K562 (cell line): ENCODE results near the gene UBE2V1. TPM values are rescaled to one million over a fixed set of nuclear protein-coding genes. Genes with fewer than 3 reads are reported as not detected.

Experiments
- ATAC-seq: fragments of 200-7000 bp; cut with Tn5 transposase; 3 replicates; pipeline ENCODE4 v1.9.1; 2020; ENCODE audit warnings: moderate library complexity
- BruUV-seq: library from RNA; stranded (reverse); fragments of 400-500 nt; replicated peaks from 2 replicates; lab custom pipeline; 2021; lab: Mats Ljungman, UMichigan
- CTCF ChIA-PET: fragments of 300-600 bp; formaldehyde crosslinking; extraction: SDS; loops from one replicate; lab custom pipeline; 2021; ENCODE audit warnings: low intra/inter-chr PET ratio; lab: Yijun Ruan, JAX
- POLR2A ChIA-PET: fragments of 300-600, 350-650 bp; sonication (Branson Sonifier 250); formaldehyde crosslinking; extraction: SDS; loops from one replicate; lab custom pipeline; 2021; ENCODE audit warnings: antibody characterized with exemption, inconsistent platforms; lab: Yijun Ruan, JAX
- DNase-seq, 4 experiments: peaks; one replicate each; pipeline versions ENCODE4 v3.0.0 to v3.0.0-alpha.2; 2011 to 2018; ENCODE audit warnings: low spot score in 3 of 4, mixed read lengths in 3 of 4; ENCODE audit errors: extremely low read depth in 1 of 4
- FAIRE-seq: peaks from 2 replicates; lab custom pipeline; 2011; peaks lifted over from hg19 to GRCh38; lab: Jason Lieb, UNC
- H2AFZ ChIP-seq: 2 replicates; pipeline ENCODE4 v1.6.0; 2011; ENCODE audit warnings: low read depth, low read length, control low read depth, inconsistent platforms
- H3K27ac ChIP-seq: fragments of 200-600 bp; 3 replicates; pipeline ENCODE4 v1.8.0; 2011; ENCODE audit warnings: low read depth, mild to moderate bottlenecking, control low read depth, inconsistent platforms, low read length, moderate library complexity, mixed read lengths; ENCODE audit errors: extremely low read depth
- H3K27me3 ChIP-seq, 2 experiments: fragments of 300-600 bp in 1 of 2; 2 replicates in 1 of 2; 3 replicates in 1 of 2; pipeline versions ENCODE4 v1.6.0 to v1.8.0; 2011; ENCODE audit warnings: inconsistent platforms in 2 of 2, low read length in 2 of 2, mild to moderate bottlenecking in 1 of 2, mixed read lengths in 1 of 2, moderate library complexity in 1 of 2; ENCODE audit not compliant: control insufficient read depth in 2 of 2, insufficient read depth in 2 of 2
- H3K36me3 ChIP-seq: fragments of 300-600 bp; 3 replicates; pipeline ENCODE4 v1.8.0; 2011; ENCODE audit warnings: mild to moderate bottlenecking, low read length, inconsistent platforms; ENCODE audit not compliant: control insufficient read depth, insufficient read depth
- H3K4me1 ChIP-seq, 2 experiments: fragments of 200-600 bp in 1 of 2; replicated peaks in 1 of 2; 2 replicates in 1 of 2; 3 replicates in 1 of 2; pipeline versions ENCODE4 v1.5.1 to v1.8.0; 2011; ENCODE audit warnings: inconsistent platforms in 2 of 2, low read length in 2 of 2, mild to moderate bottlenecking in 1 of 2, mixed read lengths in 1 of 2, moderate library complexity in 1 of 2; ENCODE audit not compliant: control insufficient read depth in 2 of 2, insufficient read depth in 2 of 2
- H3K4me2 ChIP-seq: 2 replicates; pipeline ENCODE4 v1.6.1; 2011; ENCODE audit warnings: low read length, control low read depth, inconsistent platforms, mixed read lengths; ENCODE audit not compliant: insufficient read depth
- H3K4me3 ChIP-seq: fragments of 200-600 bp; sonication (generic), shearing (Covaris generic); 2 replicates; pipeline ENCODE4 v1.5.1; 2016; ENCODE audit warnings: control low read depth, inconsistent platforms
- H3K79me2 ChIP-seq: fragments of 200-600 bp; 3 replicates; pipeline ENCODE4 v1.8.0; 2011; ENCODE audit warnings: low read length, inconsistent platforms; ENCODE audit not compliant: control insufficient read depth, insufficient read depth
- H3K9ac ChIP-seq, 2 experiments: 2 replicates each; pipeline versions ENCODE4 v1.6.0 to v1.6.1; 2011; ENCODE audit warnings: low read depth in 2 of 2, low read length in 2 of 2, control low read depth in 1 of 2, inconsistent platforms in 1 of 2, mild to moderate bottlenecking in 1 of 2, mixed read lengths in 1 of 2; ENCODE audit not compliant: insufficient read depth in 1 of 2
- H3K9me1 ChIP-seq: one replicate; pipeline ENCODE4 v1.6.0; 2011; ENCODE audit warnings: inconsistent platforms, mild to moderate bottlenecking, low read length, moderate library complexity; ENCODE audit not compliant: control insufficient read depth, insufficient read depth
- H3K9me3 ChIP-seq: replicated peaks from 2 replicates; pipeline ENCODE4 v1.5.1; 2011; ENCODE audit warnings: low read depth, low read length, inconsistent platforms; ENCODE audit not compliant: control insufficient read depth, insufficient read depth
- H4K20me1 ChIP-seq: replicated peaks from 2 replicates; pipeline ENCODE4 v1.6.1; 2011; ENCODE audit warnings: low read length, inconsistent platforms, mixed read lengths; ENCODE audit not compliant: control insufficient read depth, insufficient read depth
- BACH1 ChIP-seq: fragments of 200-800 bp; sonication (Bioruptor generic); IDR thresholded peaks from 2 replicates; pipeline ENCODE4 v1.6.1; 2016; ENCODE audit warnings: missing genetic modification characterization, missing compliant biosample characterization
- ESRRA ChIP-seq: fragments of 450-650 bp; IDR thresholded peaks from 2 replicates; pipeline ENCODE4 v1.6.1; 2014; ENCODE audit warnings: low read depth, mild to moderate bottlenecking, moderate library complexity, borderline replicate concordance
- KDM1A ChIP-seq, 2 experiments: fragments of 450-650 bp; IDR thresholded peaks; 2 replicates each; pipeline ENCODE4 v1.6.1; 2016; ENCODE audit warnings: mild to moderate bottlenecking in 2 of 2
- NR1H2 ChIP-seq: sonication (generic); formaldehyde crosslinking; IDR thresholded peaks from 2 replicates; pipeline ENCODE4 v1.4.0; 2020; ENCODE audit warnings: mild to moderate bottlenecking, missing genetic modification reagents
- NR2C1 ChIP-seq, 2 experiments: fragments of 450-650 bp; IDR thresholded peaks; 2 replicates each; pipeline ENCODE4 v1.6.1; 2017; ENCODE audit warnings: mild to moderate bottlenecking in 2 of 2, antibody characterized with exemption in 1 of 2, inconsistent platforms in 1 of 2, missing compliant biosample characterization in 1 of 2, missing genetic modification characterization in 1 of 2
- POLR2A ChIP-seq: fragments of 450-650 bp; conservative IDR thresholded peaks from 2 replicates; pipeline ENCODE4 v1.6.1; 2016
- SP1 ChIP-seq: sonication (generic); formaldehyde crosslinking; IDR thresholded peaks from 2 replicates; pipeline ENCODE4 v1.8.1; 2022; ENCODE audit warnings: mild to moderate bottlenecking, missing genetic modification reagents
- ZNF253 ChIP-seq: fragments of 250-450 bp; sonication (Bioruptor Pico); conservative IDR thresholded peaks from 2 replicates; pipeline ENCODE4 v1.6.1; 2021; ENCODE audit warnings: mild to moderate bottlenecking
- WGBS: fragments of 100-300 bp; shearing (Covaris generic); methylation state at CpG from one replicate; pipeline ENCODE4 v1.1.6; 2016; ENCODE audit warnings: low coverage, mixed read lengths; ENCODE audit not compliant: insufficient coverage; ENCODE audit errors: missing lambda C conversion rate; 5-methylcytosine and 5-hydroxymethylcytosine counted together
- in situ Hi-C: fragments of 300-500 bp; cut with MboI; formaldehyde crosslinking; loops from 4 replicates; pipeline ENCODE4 v1.15.0; 2018; ENCODE audit warnings: inconsistent platforms, mixed read lengths
- intact Hi-C: fragments of 100-400 bp; cut with micrococcal nuclease; formaldehyde crosslinking; loops from 2 replicates; pipeline ENCODE4 v1.14.2; 2022
- polyA plus RNA-seq, 8 experiments: library from polyadenylated mRNA; depleted of rRNA in 4 of 8; stranded (reverse) in 5 of 8; unstranded in 3 of 8; fragments of >200 nt; fragmentation: Nextera tagmentation in 2 of 8; fragmentation: Illumina TruSeq in 1 of 8; extraction: Ambion mirVana in 2 of 8; extraction: Trizol in 1 of 8; gene quantifications; 2 replicates each; pipeline versions ENCODE4 v1.2.1 to v1.2.3, GENCODE V29; 2011 to 2014; ENCODE audit warnings: inconsistent platforms in 1 of 8, missing spikeins in 1 of 8
- total RNA-seq, 7 experiments: library from RNA; depleted of rRNA in 6 of 7; stranded (reverse); fragments of >200 nt in 6 of 7; fragmentation: Illumina TruSeq in 2 of 7; extraction: Trizol in 2 of 7; gene quantifications; 2 replicates each; pipeline versions ENCODE4 v1.2.1 to v1.2.3, GENCODE V29; 2011 to 2021; ENCODE audit warnings: low replicate concordance in 1 of 7

UBE2V1 gene
- total and polyA plus RNA-seq, 9 of the 15 experiments (the other 6 are each of a cell fraction or from before 2014, with no cell fraction given) = 93.0 to 357 (median 119) TPM

- TF ChIP-seq SP1 (CRISPR knock-in tag) (no peak), POLR2A (no peak), BACH1 (no peak), ZNF253 (CRISPR knock-in tag) (no peak)
Observed at GRCh38 chr20:50089787-50090177, 23.2 kb downstream of the UBE2V1 start (continued).

- no peak for FAIRE-seq
- in situ Hi-C loops = no loop called here
- no peak for TF ChIP-seq KDM1A (IDR thresholded peaks at IDR 0.05)
- TF ChIP-seq NR1H2 = no peak
- TF ChIP-seq NR2C1 (IDR thresholded peaks at IDR 0.05) = no peak
- no peak for TF ChIP-seq NR2C1 (tag; IDR thresholded peaks at IDR 0.05)
- TF ChIP-seq ESRRA = no peak
- intact Hi-C loops = loop anchor here (5.0 kb wide), 2 partner anchors 63 to 78 kb away; partner anchors contain the start of gene PEDS1
- Histone ChIP-seq H3K79me2 (peaks cover 52% of the 10 kb centered on the region), H3K36me3 (peaks cover 59% of the 10 kb centered on the region), H4K20me1 (peaks cover 12% of the 10 kb centered on the region), H3K9me3 (no peaks in the 10 kb centered on the region), H3K27ac (no peak overlapping the region), H3K27me3 (no peaks in the 10 kb centered on the region), H2AFZ (no peak overlapping the region), H3K4me1 (peaks cover 0 to 20% of the 10 kb centered on the region in 2 experiments; a peak in 4 of 5 replicates), H3K4me2 (no peak overlapping the region), H3K4me3 (no peak overlapping the region), H3K9ac (no peak overlapping the region; a peak in 1 of 4 replicates), H3K9me1 (no peaks in the 10 kb centered on the region)
- no peak for DNase-seq
- no TSS peak for BruUV-seq
- POLR2A ChIA-PET = interaction anchor here (0.6 to 3.1 kb wide), 4 partner anchors 10 to 372 kb away, joined by 3 to 14 read pairs (median 6); no protein-coding TSS in a partner anchor
- CTCF ChIA-PET = no interaction called here
- 79% methylated on average over 5 of the region's 5 CpGs for WGBS
- ATAC-seq = no peak
Observed at GRCh38 chr20:50089140-50089786, 23.7 kb downstream of the UBE2V1 start.
